GM21515 (cell line): ENCODE data around the gene SLC8A3.

Experiments
- ATAC-seq: cut with Tn5 transposase; IDR thresholded peaks from one replicate; pipeline ENCODE4 v1.9.1; 2021; ENCODE audit not compliant: unreplicated experiment

The SLC8A3 gene

DNA sequence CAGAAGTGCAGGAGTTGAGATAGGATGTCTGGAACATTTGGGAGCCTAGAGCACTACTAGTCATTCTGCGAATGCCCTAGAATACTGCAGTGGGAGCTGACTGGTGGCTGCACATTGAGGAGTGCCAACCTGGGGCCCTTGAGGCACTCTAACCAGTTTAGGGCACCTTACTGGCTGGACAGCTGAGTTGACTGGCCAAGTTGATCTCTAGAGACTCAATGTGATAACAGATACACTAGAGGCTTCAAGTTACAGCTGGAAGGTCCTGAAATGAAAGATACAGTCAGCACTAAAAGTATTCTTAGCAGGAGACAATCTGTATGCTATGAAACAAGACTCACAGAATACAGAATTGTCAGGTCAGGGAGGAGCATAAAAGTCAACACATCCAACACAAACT is 8.0 kb downstream of the SLC8A3 start:
- ATAC-seq, result no peak

DNA sequence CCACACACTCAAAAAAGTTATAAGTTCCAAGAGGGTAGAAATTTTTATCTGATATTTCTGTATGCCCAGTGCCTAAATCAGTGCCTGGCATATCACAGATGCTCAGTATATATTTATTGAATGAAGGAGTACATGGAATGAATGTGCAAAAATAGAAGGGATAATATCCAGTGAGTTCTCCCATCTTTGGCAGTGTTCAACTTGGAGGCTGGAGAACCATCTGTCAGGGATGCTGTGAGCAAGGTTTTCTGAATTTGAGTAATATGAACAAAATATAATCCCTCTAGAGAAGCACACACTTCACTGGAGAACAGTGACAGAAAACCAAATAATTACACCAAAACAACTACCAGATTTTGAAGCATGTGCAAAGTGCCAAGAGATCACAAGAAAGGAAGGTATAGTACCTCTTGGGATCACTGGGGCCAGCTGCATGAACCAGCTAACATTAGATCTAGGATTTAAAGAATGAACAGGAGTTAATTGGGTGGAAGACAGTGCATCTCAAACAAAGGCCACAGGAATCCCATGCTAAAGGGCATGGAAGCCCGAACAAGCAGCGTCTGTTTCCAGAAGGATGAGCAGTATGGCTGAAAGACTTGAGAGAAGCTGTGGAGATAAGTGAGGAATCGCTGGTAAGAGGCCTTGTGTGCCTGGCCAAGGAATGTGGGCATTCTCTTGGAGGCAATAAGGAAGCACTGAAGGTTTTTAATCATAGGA is 11.5 kb downstream of the SLC8A3 start:
- no peak for ATAC-seq

DNA sequence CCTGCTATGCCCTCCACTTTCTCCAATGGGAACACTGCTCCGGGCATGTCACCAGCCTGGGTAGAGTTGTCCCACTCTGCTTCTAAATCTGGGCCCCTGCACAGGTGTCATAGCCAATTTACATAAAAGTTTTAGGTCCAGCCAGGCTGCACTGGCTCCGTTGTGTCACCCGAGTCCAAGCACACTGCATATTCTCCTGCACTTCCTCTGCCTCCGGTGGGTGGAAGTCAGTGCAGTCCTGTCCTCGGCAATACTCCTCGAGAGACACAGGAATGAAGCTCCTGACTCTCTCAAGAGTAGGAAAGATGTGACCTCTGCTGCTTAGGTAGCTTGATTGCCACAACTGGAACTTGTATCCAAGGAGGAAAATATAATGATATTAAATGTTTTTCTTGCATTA is 15.2 kb downstream of the SLC8A3 start:
- ATAC-seq, result no peak

DNA sequence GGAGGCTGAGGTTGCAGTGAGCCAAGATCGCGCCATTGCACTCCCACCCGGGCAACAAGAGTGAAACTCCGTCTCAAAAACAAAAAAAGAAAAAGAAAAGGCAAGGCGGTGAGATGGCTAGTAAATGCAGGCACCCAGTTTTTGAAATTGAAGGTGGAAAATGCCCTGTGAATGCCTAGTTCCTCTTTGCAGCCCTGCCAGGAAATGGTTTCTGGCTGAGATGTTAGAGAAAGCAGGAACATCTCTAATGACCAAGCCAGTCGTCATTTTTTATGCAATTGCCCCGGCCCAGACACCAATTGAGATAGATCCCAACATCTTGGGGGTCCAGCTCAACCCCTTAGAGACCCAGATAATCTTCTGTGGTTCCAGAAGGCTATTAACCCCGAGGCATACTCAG is 17.0 kb downstream of the SLC8A3 start:
- no peak for ATAC-seq

DNA sequence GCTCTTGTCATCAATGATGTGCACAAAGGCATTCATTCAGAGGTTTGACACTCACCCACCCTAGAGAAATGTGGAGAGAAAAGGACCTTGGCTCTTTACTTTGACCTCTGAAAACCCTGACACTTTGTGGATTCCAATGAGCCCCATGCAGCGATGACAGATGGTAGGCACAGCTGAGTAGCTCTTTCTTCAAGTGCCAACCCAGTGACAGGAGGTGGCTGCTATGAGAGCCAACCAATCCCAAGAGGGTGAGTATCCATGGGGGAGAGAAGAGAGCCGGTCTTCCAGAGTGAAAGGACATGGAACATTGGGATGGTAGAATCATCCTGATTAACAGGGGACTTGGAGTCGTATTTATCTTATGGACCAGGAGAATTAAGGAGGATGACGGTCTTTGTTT is 17.8 kb downstream of the SLC8A3 start:
- ATAC-seq, result no peak

DNA sequence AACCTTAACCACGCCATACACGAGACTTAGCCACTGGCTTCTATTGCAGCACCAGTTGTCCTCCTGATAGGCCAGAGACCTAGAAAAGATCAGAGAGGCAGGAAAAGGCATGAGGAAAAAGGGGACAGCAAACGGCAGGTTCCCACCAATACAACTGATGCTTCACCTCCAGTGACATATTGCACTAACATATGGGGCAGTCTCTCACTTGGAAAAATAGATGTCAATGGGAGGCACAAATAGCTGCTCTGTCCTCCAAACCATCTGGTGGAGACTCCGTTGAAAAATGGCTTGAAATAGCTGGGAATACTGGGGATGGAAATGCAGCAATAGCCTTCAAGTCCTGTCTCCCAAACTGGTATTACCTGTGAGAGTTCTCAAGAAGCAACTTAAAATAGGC is 20.3 kb downstream of the SLC8A3 start:
- ATAC-seq, result no peak

DNA sequence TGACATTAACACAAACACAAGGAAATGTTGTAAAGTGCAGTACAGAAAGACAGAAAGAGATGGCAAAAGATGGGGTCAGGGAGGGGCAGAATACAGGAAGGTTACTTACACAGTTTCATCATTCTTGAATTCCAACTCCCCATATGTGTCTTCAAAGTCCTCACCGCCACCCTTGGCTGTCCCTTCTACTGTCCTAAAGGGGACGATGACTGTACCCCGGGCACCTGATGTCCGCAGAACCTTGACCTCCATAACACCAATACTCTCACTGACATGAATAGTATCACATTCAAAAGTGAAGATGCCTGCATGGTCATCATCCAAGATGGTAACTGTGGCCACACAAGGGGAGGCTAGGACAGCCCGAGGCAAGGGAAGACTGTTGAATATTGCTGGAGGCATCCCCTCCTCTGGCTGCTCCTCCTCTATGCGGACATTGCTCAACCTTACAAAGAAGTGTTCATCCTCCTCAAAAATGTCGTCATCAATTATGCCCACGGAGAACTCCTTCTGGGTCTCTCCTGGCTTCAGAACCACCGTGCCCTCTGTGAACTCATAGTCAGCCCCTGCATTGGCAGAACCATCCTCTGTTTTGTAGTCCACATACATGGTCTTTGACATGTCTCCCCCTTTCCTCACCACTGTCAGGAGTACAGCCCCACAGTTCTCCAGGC is 22.1 kb downstream of the SLC8A3 start:
- no peak for ATAC-seq

DNA sequence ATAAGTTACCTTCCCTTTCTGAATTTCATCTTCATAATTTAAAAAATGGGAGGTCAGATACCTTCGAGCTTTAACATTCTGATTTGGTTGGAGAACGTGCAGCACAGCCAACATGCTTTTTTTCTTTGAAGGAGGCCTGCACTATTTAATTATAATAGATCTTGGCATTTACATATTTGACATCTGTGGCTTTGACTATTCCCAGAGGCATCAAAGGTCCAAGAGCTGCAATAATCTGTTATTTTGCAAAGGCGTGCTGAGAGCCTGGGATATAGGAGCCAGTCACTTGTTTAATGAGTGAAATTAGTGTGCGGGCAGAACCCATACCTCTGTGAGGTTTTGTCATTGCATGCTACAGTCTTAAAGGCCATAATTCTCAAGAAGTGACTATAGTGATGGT is 26.4 kb downstream of the SLC8A3 start:
- ATAC-seq, result no peak

DNA sequence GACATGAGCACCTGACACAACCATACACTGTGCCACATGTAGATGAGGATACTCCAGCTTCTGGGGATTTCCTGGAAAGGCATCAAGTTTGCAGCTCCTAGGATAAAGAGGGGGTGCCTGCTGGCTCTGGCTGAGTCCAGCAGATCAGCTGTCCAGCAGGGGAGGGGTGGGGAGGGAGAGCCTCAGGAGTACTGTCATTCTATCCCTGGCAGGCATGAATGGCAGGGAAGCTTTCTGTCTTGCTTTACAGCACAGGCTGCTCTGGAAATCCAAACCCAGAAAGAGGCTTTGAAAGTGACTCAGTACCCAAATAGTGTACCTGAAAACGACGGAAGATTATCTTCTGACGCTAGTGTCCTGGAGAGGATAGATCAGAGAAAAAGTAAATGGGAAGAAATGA is 32.2 kb downstream of the SLC8A3 start:
- ATAC-seq, result no peak

DNA sequence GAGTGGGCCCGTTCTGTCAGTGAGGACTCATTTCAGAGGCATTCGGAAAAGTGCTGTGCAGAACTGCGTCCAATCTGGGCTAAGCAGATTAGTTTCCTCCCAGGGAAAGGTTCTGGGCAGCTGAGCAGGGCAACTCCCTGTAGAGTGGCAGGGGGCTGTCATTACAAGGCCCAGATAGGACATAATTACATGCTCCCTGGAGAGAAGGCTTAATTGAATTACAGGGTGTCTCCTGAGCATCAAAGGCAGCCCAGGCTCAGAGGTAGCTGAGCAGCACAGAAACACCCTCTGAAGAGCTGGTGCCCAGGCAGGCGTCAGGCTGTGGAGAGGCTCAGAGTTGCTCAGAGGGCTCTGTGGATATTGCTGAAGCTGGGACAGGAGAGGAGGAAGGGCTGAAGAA is 36.0 kb downstream of the SLC8A3 start:
- no peak for ATAC-seq

DNA sequence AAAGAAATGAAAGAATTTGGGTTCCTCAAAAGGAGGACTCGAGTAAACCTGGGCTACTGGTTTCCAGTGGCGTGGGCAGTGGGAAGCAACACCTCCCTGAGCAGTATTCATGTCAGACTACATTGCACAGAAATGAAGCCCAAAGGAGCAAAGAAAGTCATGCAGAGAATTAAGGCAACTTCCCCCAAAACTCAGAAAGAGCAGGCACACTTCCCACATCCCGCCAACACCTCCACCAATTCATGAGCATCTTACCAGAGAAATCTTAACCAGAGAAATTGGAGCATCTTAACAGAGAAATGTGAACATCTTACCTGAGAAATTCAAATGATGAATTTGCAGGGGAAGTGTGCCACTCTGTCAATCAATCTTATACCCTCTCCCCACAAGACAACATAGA is 36.7 kb downstream of the SLC8A3 start:
- no peak for ATAC-seq

DNA sequence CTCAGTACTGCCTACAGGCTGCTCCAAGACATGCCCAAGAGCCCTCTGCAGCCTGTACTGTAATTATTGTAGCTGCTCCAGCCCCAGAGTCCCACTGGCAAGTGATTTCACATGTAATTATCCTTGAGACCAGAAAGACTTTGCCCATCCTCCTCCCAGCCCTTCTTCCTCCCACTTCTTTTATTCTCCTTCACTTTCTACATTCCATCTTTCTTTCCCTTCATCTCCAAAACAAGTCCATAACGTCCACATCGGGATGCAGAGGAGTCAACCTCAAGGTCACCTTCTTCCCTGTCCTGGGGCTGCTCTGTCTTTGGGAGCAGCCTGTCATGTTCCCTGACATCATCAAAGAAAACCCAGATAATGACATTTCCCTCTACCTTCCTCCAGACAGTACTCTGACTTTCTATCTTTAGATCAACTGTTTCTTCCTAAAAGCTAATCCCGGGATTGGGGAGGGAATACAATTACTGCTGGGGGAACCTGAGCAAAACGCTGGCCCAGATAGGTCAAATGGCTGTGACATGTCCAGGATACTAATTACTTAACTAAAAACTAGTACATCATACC is 39.1 kb downstream of the SLC8A3 start:
- no peak for ATAC-seq

DNA sequence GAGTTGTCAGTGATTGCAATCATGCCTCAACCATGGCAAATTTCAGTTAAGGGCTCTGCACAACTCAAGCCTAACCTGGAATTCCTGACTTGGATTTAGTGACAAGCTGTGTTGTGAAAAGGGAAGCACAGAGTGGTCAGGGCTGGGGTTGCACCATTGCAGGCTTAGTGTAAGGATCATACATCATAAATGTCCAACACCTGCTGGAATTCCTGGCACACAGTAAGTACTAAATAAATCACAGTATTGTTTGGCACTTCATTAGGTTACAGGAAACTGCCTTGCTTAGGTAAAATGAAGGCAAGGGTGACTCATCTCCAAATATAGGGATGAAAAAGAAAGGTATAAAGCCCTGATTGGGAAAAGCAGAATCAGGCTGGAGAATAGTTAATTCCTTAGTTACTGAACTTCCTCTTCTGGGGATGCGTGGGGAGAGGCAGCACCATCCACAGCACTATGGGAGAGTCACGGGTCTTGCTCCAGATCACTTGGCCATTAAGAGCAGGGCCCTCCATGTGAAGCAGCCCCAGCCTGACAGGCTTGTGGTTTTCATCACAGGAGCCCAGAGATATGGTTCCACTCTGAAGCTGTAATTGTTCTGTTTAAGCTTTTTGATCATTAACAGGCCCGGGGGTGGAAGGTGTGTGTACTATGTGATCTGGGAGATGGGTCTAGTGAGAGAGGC is 39.7 kb downstream of the SLC8A3 start:
- no peak for ATAC-seq

DNA sequence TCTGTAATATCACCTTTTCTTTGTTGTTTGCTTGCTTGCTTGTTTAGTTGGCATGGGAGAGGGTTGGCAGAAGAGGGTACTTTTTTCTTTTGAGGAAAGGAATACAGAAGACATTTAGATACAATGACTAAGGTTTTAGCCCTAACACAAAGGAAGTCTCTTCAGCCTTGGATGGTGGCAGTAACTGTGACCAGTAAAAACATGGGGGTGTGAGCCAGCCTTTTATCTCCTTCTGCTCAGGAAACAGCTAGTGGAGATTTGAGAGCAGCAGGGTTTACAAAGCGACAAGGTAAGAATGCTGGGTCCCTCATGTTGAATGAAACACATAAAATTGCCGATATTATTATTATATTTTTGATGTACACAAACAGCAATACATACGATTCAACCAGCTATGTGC is 40.4 kb downstream of the SLC8A3 start:
- ATAC-seq, result no peak

DNA sequence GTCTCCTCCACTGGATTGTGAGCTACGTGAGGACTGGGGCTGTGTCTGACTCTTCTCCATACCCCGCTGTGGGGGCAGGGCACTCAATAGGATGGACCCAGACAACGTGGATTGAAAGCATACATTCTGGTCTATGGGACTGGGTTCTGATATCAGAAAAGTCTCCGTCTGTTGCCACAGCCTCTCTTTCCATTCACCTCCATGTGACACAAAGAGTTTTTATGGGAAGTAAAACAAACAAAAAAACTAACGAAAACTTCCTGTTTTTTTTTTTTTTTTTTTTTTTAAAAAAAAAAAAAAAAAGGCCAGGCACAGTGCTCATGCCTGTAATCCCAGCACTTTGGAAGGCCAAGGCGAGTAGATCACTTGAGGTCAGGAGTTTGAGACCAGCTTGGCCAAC is 44.7 kb downstream of the SLC8A3 start:
- ATAC-seq, result no peak

DNA sequence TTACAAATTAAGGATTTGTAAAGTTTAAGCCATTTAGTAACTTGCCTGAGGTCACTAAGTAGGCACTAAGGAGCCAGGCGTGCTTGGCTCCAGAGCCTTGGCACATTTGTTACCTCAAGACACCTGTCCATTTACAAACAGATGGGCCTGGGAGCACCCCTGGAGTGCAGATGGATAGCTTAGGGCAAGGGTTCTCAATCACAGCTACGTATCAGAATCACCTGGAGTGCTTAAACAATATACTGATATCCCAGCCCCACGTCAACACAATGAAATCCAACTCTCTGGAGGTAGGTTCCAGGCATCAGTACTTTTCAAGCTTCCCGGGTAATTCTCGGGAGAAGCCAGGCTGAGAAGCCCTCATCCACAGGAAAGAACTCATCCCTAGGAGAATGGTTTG is 45.4 kb downstream of the SLC8A3 start:
- no peak for ATAC-seq

DNA sequence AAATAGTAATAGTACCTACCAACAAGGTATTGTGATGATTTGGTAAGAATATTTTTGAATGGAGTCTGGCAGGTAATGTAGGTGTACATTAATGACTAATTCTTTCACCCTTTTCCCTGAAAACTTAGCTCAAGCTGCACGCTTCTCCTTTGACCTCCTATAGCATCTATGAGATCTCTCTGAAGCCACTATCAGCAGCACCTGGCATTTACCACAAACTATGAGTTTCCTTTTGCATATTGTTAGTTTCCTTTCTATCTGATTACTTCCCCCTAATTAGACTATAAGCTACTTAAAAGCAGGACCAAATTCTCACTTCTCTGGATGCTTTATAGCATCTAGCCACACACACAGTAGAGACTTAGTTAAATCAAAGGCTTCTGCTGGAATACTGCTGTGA is 48.1 kb downstream of the SLC8A3 start:
- ATAC-seq, result no peak

DNA sequence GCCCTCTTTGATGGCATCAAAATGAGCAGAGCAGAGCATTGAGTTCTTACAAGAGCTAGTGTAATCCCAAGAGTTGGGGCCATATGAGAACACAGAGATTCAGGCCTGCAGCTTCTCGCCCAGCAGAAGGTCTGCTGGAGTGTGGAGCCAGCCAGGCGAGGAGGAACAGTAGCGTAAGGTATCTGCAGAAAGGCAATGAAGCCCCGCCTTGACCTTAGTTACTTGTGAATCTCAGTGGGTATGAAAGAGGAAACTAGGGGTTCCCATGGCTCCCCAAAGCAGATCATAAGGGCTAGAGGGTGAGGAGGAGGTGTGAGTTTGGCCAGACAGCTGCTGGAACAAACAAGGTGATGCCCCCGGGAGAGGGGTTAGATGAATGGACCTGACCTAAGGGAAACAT is 49.4 kb downstream of the SLC8A3 start:
- ATAC-seq, result no peak

DNA sequence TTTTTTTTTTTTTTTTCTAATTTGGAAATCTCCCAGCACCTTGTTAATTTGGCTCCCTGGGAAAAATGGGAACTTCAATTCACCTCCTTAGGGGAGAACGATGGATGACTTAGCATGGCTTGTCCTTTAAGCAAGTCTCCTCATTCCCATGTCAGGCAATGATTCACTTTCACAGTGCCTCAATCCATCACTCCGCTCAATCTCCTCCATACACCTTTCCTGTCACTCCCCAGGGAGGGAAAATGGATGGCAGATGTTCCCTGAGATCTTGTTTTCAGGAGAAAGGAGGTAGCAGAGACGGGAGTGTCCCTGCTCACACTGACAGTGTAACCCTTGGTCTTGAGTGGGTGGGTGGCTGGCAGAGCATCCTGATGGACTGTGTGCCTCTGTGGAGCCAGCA is 51.0 kb downstream of the SLC8A3 start:
- ATAC-seq, result no peak

DNA sequence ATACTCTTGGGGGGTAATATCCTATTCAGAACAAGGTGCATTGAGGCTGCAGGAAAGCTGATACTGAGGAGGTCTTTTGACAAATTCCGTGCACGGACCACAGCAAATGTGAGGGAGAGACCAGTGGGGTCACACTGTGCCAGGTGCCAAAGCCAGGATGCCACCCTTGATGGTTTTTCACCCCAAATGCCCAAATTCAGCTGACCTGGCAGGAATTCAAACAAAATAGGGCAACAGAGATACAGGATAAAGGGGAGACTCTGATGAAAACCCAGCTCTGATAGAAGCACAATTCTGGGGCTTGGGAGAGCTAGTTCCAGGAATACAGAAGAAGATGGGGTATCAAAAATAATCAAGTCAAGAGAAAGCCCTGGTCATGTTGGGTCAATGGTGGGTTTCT is 55.3 kb downstream of the SLC8A3 start:
- ATAC-seq, result no peak

DNA sequence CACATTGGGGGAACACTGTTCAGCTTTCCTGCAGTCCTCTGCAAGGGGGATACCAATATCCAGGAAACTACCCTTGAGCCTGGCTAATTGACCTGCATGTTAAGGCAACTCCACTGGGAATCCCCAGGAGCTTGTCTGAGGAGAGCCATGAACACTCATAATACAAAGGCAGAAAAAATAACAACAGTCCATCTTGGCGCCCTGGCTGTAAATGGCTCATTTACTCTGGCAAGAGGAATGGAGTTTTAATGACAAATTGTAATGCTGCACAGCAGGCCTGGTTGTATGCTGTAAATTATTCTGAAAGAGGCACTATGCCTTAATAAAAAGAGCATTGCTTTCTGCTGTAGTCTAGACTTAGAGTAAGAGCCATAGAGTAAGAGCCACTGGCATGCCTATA is 58.3 kb downstream of the SLC8A3 start:
- ATAC-seq, result no peak

DNA sequence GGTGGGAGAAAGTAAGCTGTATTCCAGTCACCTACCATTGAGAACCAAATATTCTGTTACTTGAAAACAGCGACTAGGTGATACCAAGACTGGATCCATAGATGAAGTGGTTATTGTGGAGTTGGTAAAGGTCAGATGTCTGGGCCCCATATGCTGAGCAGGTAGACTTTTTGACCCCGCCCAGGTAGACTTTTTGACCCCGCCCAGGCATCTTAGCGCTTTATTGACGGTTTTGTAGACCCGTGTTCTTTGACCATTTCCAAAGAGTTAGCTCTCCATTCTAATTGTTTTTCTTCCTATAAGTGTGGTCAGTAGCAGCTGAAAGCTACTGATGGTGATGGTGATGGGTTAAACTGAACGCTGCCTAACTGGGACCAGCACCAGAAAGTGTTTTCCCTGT is 61.6 kb downstream of the SLC8A3 start:
- ATAC-seq, result no peak
